ENCODE results near the gene SLC38A11.

DNA sequence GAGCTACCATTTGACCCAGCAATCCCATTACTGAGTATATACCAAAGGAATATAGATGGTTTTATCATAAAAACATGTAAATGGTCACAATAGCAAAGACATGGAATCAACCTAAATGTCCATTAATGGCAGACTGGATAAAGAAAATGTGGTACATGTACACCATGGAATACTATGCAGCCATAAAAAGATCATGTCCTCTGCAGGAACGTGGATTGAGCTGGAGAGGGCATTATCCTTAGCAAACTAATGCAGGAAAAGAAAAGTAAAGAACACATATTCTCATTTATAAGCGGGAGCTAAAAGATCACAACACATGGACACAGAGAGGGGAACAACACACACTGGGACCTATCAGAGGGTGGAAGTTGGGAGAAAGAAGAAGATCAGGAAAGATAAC, 22.9 kb downstream of the SLC38A11 start:
- TF ChIP-seq, protein P1, sequence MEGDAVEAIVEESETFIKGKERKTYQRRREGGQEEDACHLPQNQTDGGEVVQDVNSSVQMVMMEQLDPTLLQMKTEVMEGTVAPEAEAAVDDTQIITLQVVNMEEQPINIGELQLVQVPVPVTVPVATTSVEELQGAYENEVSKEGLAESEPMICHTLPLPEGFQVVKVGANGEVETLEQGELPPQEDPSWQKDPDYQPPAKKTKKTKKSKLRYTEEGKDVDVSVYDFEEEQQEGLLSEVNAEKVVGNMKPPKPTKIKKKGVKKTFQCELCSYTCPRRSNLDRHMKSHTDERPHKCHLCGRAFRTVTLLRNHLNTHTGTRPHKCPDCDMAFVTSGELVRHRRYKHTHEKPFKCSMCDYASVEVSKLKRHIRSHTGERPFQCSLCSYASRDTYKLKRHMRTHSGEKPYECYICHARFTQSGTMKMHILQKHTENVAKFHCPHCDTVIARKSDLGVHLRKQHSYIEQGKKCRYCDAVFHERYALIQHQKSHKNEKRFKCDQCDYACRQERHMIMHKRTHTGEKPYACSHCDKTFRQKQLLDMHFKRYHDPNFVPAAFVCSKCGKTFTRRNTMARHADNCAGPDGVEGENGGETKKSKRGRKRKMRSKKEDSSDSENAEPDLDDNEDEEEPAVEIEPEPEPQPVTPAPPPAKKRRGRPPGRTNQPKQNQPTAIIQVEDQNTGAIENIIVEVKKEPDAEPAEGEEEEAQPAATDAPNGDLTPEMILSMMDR (IDR thresholded peaks at IDR 0.05), result no peak
- no peak for TF ChIP-seq EP300 (IDR thresholded peaks at IDR 0.05)
- TF ChIP-seq POLR2A (IDR thresholded peaks at IDR 0.05), result no peak
- no peak for TF ChIP-seq POLR2AphosphoS5 (IDR thresholded peaks at IDR 0.05)
